ENCODE results near the gene MAP2K3.
"Not testable (repeated sequence)": the region's sequence is repeated elsewhere in the genome, so short reads cannot be mapped to it uniquely, and the experiment has no call there.

The MAP2K3 gene

GRCh38 chr17:21310061-21310765 lies 25.7 kb downstream of the MAP2K3 start:
- not testable (repeated sequence) for DNase-seq (ENCODE audit: low spot score)

- DNase-seq (ENCODE audit: low spot score) = not testable (repeated sequence)
Observed at GRCh38 chr17:21310766-21311602, 26.5 kb downstream of the MAP2K3 start.

GRCh38 chr17:21313320-21313719 lies 28.8 kb downstream of the MAP2K3 start:
- DNase-seq (ENCODE audit: low spot score) = no peak

- DNase-seq (ENCODE audit: low spot score) = not testable (repeated sequence)
Observed at GRCh38 chr17:21313761-21314160, 29.2 kb downstream of the MAP2K3 start.

- not testable (repeated sequence) for DNase-seq (ENCODE audit: low spot score)
Observed at GRCh38 chr17:21314261-21314664, 29.8 kb downstream of the MAP2K3 start.

GRCh38 chr17:21314701-21315111 lies 30.2 kb downstream of the MAP2K3 start:
- DNase-seq (ENCODE audit: low spot score) = not testable (repeated sequence)

- DNase-seq (ENCODE audit: low spot score) = not testable (repeated sequence)
Observed at GRCh38 chr17:21315246-21316000, 30.9 kb downstream of the MAP2K3 start.

GRCh38 chr17:21316212-21316886 lies 31.8 kb downstream of the MAP2K3 start:
- not testable (repeated sequence) for DNase-seq (ENCODE audit: low spot score)

- not testable (repeated sequence) for DNase-seq (ENCODE audit: low spot score)
Observed at GRCh38 chr17:21316887-21317500, 32.5 kb downstream of the MAP2K3 start.

GRCh38 chr17:21317821-21318220 lies 33.3 kb downstream of the MAP2K3 start:
- DNase-seq (ENCODE audit: low spot score) = not testable (repeated sequence)

- DNase-seq (ENCODE audit: low spot score) = no peak
Observed at GRCh38 chr17:21318439-21318838, 33.9 kb downstream of the MAP2K3 start.

GRCh38 chr17:21318856-21319255 lies 34.3 kb downstream of the MAP2K3 start:
- not testable (repeated sequence) for DNase-seq (ENCODE audit: low spot score)

GRCh38 chr17:21319256-21319655 lies 34.7 kb downstream of the MAP2K3 start:
- DNase-seq (ENCODE audit: low spot score) = not testable (repeated sequence)

- not testable (repeated sequence) for DNase-seq (ENCODE audit: low spot score)
Observed at GRCh38 chr17:21319686-21320375, 35.3 kb downstream of the MAP2K3 start.

GRCh38 chr17:21320430-21320829 lies 35.9 kb downstream of the MAP2K3 start:
- DNase-seq (ENCODE audit: low spot score) = not testable (repeated sequence)

GRCh38 chr17:21321061-21321460 lies 36.5 kb downstream of the MAP2K3 start:
- DNase-seq (ENCODE audit: low spot score) = not testable (repeated sequence)

GRCh38 chr17:21321744-21322191 lies 37.3 kb downstream of the MAP2K3 start:
- DNase-seq (ENCODE audit: low spot score) = not testable (repeated sequence)

- not testable (repeated sequence) for DNase-seq (ENCODE audit: low spot score)
Observed at GRCh38 chr17:21323257-21324111, 39.0 kb downstream of the MAP2K3 start.

- DNase-seq (ENCODE audit: low spot score) = not testable (repeated sequence)
Observed at GRCh38 chr17:21324741-21325140, 40.2 kb downstream of the MAP2K3 start.

Data from germinal center (tissue), 1 donor.